ENCODE results near the gene JADE3. TPM values are rescaled to one million over a fixed set of nuclear protein-coding genes. Genes with fewer than 3 reads are reported as not detected.
A peak's percentile ranks its signal among the peaks of the same experiment; 100 is the strongest.

Gene JADE3
- total RNA-seq, 1 donor from 2014 or later: 6.3 TPM

- TF ChIP-seq, protein P1, sequence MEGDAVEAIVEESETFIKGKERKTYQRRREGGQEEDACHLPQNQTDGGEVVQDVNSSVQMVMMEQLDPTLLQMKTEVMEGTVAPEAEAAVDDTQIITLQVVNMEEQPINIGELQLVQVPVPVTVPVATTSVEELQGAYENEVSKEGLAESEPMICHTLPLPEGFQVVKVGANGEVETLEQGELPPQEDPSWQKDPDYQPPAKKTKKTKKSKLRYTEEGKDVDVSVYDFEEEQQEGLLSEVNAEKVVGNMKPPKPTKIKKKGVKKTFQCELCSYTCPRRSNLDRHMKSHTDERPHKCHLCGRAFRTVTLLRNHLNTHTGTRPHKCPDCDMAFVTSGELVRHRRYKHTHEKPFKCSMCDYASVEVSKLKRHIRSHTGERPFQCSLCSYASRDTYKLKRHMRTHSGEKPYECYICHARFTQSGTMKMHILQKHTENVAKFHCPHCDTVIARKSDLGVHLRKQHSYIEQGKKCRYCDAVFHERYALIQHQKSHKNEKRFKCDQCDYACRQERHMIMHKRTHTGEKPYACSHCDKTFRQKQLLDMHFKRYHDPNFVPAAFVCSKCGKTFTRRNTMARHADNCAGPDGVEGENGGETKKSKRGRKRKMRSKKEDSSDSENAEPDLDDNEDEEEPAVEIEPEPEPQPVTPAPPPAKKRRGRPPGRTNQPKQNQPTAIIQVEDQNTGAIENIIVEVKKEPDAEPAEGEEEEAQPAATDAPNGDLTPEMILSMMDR (IDR thresholded peaks at IDR 0.05; ENCODE audit: borderline replicate concordance): peak; percentile 48
Observed at GRCh38 chrX:47093248-47093647, 181.0 kb downstream of the JADE3 start.

DNA sequence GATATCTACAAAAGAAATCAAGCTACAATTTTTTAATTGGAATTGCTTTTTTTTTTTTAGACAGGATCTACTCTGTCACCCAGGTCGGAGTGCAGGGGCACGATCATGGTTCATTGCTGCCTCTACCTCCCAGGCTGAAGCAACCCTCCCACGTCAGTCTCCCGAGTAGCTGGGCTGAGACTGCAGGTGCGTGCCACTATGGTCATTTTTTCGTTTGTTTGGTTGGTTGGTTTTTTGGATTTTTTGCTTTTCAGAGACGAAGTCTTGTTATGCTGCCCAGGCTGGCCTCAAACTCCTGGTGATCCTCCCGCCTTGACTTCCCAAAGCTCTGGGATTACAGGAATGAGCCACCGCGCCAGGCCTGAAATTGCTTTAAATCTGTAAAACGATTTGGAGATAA is 181.6 kb downstream of the JADE3 start:
- Histone ChIP-seq H3K27me3 (ENCODE audit: low read depth) (no peaks in the 10 kb centered on the region), H3K27ac (replicated peaks) (no peak overlapping the region), H3K36me3 (no peaks in the 10 kb centered on the region), H3K4me1 (no peaks in the 10 kb centered on the region), H3K4me3 (no peak overlapping the region), H3K9me3 (replicated peaks) (no peaks in the 10 kb centered on the region)
- intact Hi-C loops (cut with micrococcal nuclease): no loop called here
- TF ChIP-seq, protein P1 (IDR thresholded peaks at IDR 0.05; ENCODE audit: borderline replicate concordance): no peak
- DNase-seq: no peak

More at GRCh38 chrX:47093248-47093647, 181.0 kb downstream of the JADE3 start:
- no peak for DNase-seq
- Histone ChIP-seq H3K9me3 (replicated peaks) (no peaks in the 10 kb centered on the region), H3K36me3 (no peaks in the 10 kb centered on the region), H3K4me3 (no peak overlapping the region), H3K27me3 (ENCODE audit: low read depth) (no peaks in the 10 kb centered on the region), H3K4me1 (no peaks in the 10 kb centered on the region), H3K27ac (replicated peaks) (no peak overlapping the region)
- intact Hi-C loops (cut with micrococcal nuclease): no loop called here

GRCh38 chrX:47097018-47097417 is 184.8 kb downstream of the JADE3 start:
- Histone ChIP-seq H3K36me3 (no peaks in the 10 kb centered on the region), H3K4me3 (no peak overlapping the region), H3K9me3 (replicated peaks) (no peaks in the 10 kb centered on the region), H3K27ac (replicated peaks) (no peak overlapping the region), H3K27me3 (ENCODE audit: low read depth) (no peaks in the 10 kb centered on the region), H3K4me1 (no peaks in the 10 kb centered on the region)
- TF ChIP-seq, protein P1 (IDR thresholded peaks at IDR 0.05; ENCODE audit: borderline replicate concordance): no peak
- intact Hi-C loops (cut with micrococcal nuclease): no loop called here
- no peak for DNase-seq

DNA sequence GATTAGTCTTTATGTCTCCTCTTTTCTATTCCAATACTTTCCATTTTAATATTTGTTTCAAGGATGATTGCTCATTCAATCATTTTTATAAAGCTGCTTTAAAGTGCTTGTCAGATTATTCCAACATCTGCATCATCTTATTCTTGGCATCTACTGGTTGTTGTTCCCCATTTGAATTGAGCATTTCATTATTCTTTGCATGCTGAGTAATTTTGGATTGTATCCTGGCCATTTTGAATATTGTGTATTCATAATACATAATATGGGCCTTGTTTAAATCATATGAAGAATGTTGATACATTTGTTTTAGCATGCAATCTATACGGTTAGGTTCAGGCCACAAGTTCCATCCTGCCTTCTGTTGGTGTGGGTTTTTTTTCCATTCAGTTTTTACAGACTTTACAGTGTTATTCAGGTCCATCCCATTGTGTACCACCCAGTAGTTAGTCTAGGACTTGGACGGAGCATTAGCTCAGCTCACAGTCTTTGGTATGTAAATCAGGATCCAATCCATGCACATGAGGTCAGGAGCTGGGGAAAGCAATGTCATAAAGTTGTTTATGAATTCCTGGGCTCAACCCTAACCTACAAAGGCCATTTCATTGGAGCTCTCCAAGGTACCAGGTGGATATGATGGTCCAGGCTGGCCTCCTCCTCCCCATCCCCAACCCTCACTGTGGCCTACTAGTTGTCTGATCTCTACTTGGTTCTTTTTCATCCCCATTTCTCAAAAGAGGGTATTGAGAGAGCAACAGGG is 186.3 kb downstream of the JADE3 start:
- Histone ChIP-seq H3K9me3 (replicated peaks) (no peaks in the 10 kb centered on the region), H3K27ac (replicated peaks) (no peak overlapping the region), H3K4me1 (no peaks in the 10 kb centered on the region), H3K4me3 (no peak overlapping the region), H3K27me3 (ENCODE audit: low read depth) (no peaks in the 10 kb centered on the region), H3K36me3 (no peaks in the 10 kb centered on the region)
- TF ChIP-seq, protein P1 (IDR thresholded peaks at IDR 0.05; ENCODE audit: borderline replicate concordance): no peak
- intact Hi-C loops (cut with micrococcal nuclease): no loop called here
- no peak for DNase-seq

DNA sequence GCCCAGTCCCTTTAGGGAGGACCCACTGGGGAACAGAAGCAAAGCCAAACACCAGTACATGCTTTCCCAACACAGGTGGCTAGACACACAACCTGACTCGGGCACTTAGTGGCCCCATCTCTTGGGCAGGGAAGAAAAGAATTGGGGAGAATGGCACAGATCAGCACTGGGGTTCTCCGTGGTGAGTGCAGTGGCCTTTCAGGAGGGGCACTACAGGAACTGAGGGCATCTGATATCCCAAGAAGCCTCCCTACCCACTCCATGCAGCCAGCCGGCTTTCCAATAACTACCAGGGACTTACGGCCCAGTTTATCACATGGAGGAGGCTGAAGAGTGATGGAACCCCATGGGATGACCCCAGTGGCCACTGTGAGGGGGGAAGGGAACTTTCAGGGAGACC is 189.0 kb downstream of the JADE3 start:
- Histone ChIP-seq H3K4me1 (no peaks in the 10 kb centered on the region), H3K36me3 (no peaks in the 10 kb centered on the region), H3K9me3 (replicated peaks) (no peaks in the 10 kb centered on the region), H3K27ac (replicated peaks) (no peak overlapping the region), H3K27me3 (ENCODE audit: low read depth) (no peaks in the 10 kb centered on the region), H3K4me3 (no peak overlapping the region)
- no peak for DNase-seq
- intact Hi-C loops (cut with micrococcal nuclease): no loop called here
- TF ChIP-seq, protein P1 (IDR thresholded peaks at IDR 0.05; ENCODE audit: borderline replicate concordance): no peak

Other genes with a start within 250 kb of the JADE3 start
- gene SLC9A7, start 153.3 kb upstream of the JADE3 start, total RNA-seq: 1.9 TPM
- gene RP2, start 75.4 kb upstream of the JADE3 start, total RNA-seq: 3.3 TPM
- gene RGN, start 166.0 kb downstream of the JADE3 start, total RNA-seq: 18.8 TPM
- gene NDUFB11, start 232.3 kb downstream of the JADE3 start, total RNA-seq: 171 TPM
- gene RBM10, start 232.8 kb downstream of the JADE3 start, total RNA-seq: 27.8 TPM

All from left ventricle myocardium inferior (tissue), 1 donor.